ENCODE data around the gene HK1. TPM values are rescaled to one million over a fixed set of nuclear protein-coding genes. Genes with fewer than 3 reads are reported as not detected.

Gene HK1
- total RNA-seq, 1 experiment from 2014 or later, result 98.8 TPM

DNA sequence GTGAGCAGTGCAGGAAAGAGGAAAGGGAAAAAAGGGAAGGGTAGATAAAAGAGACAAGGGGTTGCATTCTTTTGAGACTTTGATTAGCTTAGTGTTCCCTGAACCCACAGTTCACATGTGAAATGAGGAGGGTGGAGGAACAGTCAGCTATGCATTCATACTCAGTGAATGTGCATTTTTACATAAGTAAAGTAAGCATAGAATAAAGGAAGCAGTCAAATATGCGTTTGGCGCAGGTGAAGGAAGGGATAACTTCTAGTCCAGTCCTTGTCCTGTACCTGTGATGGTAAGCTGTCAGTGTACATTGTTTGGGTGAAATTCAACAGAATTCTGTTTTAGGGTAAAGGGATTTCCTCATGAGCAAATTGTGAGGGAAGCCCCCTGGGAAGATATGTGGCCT is 28.1 kb downstream of the HK1 start:
- TF ChIP-seq, protein P1, sequence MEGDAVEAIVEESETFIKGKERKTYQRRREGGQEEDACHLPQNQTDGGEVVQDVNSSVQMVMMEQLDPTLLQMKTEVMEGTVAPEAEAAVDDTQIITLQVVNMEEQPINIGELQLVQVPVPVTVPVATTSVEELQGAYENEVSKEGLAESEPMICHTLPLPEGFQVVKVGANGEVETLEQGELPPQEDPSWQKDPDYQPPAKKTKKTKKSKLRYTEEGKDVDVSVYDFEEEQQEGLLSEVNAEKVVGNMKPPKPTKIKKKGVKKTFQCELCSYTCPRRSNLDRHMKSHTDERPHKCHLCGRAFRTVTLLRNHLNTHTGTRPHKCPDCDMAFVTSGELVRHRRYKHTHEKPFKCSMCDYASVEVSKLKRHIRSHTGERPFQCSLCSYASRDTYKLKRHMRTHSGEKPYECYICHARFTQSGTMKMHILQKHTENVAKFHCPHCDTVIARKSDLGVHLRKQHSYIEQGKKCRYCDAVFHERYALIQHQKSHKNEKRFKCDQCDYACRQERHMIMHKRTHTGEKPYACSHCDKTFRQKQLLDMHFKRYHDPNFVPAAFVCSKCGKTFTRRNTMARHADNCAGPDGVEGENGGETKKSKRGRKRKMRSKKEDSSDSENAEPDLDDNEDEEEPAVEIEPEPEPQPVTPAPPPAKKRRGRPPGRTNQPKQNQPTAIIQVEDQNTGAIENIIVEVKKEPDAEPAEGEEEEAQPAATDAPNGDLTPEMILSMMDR (conservative IDR thresholded peaks at IDR 0.05), result no peak
- Histone ChIP-seq H3K9me3 (ENCODE audit: control insufficient read depth, low read depth, low read length) (no peaks in the 10 kb centered on the region), H2BK5ac (ENCODE audit: insufficient read length, low read length) (no peak overlapping the region), H4K91ac (ENCODE audit: insufficient read length, low read depth, low read length) (no peak overlapping the region), H2BK20ac (ENCODE audit: low read depth, low read length, poor library complexity, severe bottlenecking) (no peak overlapping the region), H3K27me3 (ENCODE audit: insufficient read depth, low read length) (no peaks in the 10 kb centered on the region), H4K8ac (replicated peaks; ENCODE audit: insufficient read length, low read depth, low read length) (no peak overlapping the region), H4K5ac (ENCODE audit: insufficient read length, low read depth, low read length) (no peak overlapping the region), H2BK120ac (ENCODE audit: low read depth, low read length, poor library complexity, severe bottlenecking) (no peak overlapping the region), H2AFZ (ENCODE audit: low read length) (no peak overlapping the region), H3T11ph (ENCODE audit: low read length) (no peak overlapping the region), H4K20me1 (ENCODE audit: control insufficient read depth, insufficient read depth, insufficient read length) (no peaks in the 10 kb centered on the region), H2BK12ac (ENCODE audit: insufficient read length, low read depth, low read length) (no peak overlapping the region), H3K23ac (ENCODE audit: insufficient read length, low read depth, low read length) (no peak overlapping the region), H3K23me2 (ENCODE audit: insufficient read length, low read depth, low read length, poor library complexity, severe bottlenecking) (no peaks in the 10 kb centered on the region), H2BK15ac (ENCODE audit: low read depth, low read length) (no peak overlapping the region), H3K56ac (ENCODE audit: insufficient read length, low read depth, low read length) (no peak overlapping the region), H3K79me2 (ENCODE audit: insufficient read depth, low read length) (no peaks in the 10 kb centered on the region), H3K14ac (ENCODE audit: insufficient read depth, low read length) (no peak overlapping the region), H3K4me1 (ENCODE audit: insufficient read depth, low read length) (no peaks in the 10 kb centered on the region), H3K4ac (ENCODE audit: low read depth, low read length) (no peak overlapping the region), H3K27ac (ENCODE audit: insufficient read length, low read depth, low read length) (no peak overlapping the region), H3K9ac (ENCODE audit: extremely low read depth, insufficient read length, low read length) (no peak overlapping the region), H3K4me2 (ENCODE audit: insufficient read depth, insufficient read length, low read length) (no peak overlapping the region), H2AK5ac (ENCODE audit: insufficient read length, low read length) (no peak overlapping the region), H3K79me1 (ENCODE audit: insufficient read depth, low read depth, low read length, poor library complexity, severe bottlenecking) (no peaks in the 10 kb centered on the region), H3K18ac (ENCODE audit: insufficient read length, low read depth, low read length) (no peak overlapping the region)
- Mint-ChIP-seq H3K4me3 (no peak overlapping the region), H3K4me1 (peaks cover 4 to 7% of the 10 kb centered on the region in 2 experiments), H3K9me3 (peaks cover 5 to 7% of the 10 kb centered on the region in 2 experiments), H3K36me3 (ENCODE audit: insufficient read depth in 1 of 3, low read depth in 3 of 3) (peaks cover 3 to 7% (median 6%) of the 10 kb centered on the region in 3 experiments; a peak in 4 of 7 replicates), H3K27me3 (ENCODE audit: low read depth) (0 out of 2 replicates have a peak, but pooled peaks cover 2% of the 10 kb centered on the region), H3K27ac (no peak overlapping the region)
- no CpG with 5 or more reads among the region's 2 CpGs for WGBS (ENCODE audit: extremely low coverage, insufficient read length, low lambda C conversion rate)
- DNase-seq, result no peak

Measured in H9 (cell line).